Pancreas (tissue), 10 donors: Measurements from ENCODE around the gene PRLHR. TPM values are rescaled to one million over a fixed set of nuclear protein-coding genes. Genes with fewer than 3 reads are reported as not detected.

Experiments used
- ATAC-seq, 4 donors: fragments of 200-7000 bp; cut with Tn5 transposase; one replicate each; pipeline versions ENCODE4 v1.8.0 to v1.9.1; 2020; ENCODE audit warnings: mild to moderate bottlenecking in 4 of 4, moderate library complexity in 4 of 4
- DNase-seq, 6 donors: peaks; one replicate each; pipeline ENCODE4 v3.0.0-alpha.2; 2020
- FAIRE-seq: peaks from 2 replicates; lab custom pipeline; 2012; peaks lifted over from hg19 to GRCh38; lab: Jason Lieb, UNC
- H3K27ac ChIP-seq, 4 donors: fragments of 200-600 bp; sonication (generic); 1 replicate in 3 of 4; 2 replicates in 1 of 4; pipeline versions ENCODE4 v1.5.0 to v1.8.0; 2020
- H3K27me3 ChIP-seq, 4 donors: fragments of 200-600 bp; one replicate each; pipeline ENCODE4 v1.8.0; 2021
- H3K36me3 ChIP-seq, 3 donors: fragments of 200-600 bp; sonication (generic) in 1 of 3; one replicate each; pipeline versions ENCODE4 v1.5.0 to v1.8.0; 2020 to 2021
- H3K4me1 ChIP-seq, 3 donors: fragments of 200-600 bp; one replicate each; pipeline ENCODE4 v1.8.0; 2021
- H3K4me3 ChIP-seq, 4 donors: fragments of 200-600 bp; sonication (generic) in 2 of 4; one replicate each; pipeline versions ENCODE4 v1.5.0 to v1.8.0; 2020 to 2021
- H3K9me3 ChIP-seq, 4 donors: fragments of 200-600 bp; one replicate each; pipeline ENCODE4 v1.8.0; 2021
- WGBS, 2 donors: extraction: QIAGEN DNeasy Blood & Tissue Kit; methylation state at CpG; one replicate each; pipeline ENCODE4 v1.1.7; 2013; 5-methylcytosine and 5-hydroxymethylcytosine counted together
- intact Hi-C, 3 donors: fragments of 100-400 bp; cut with DNase I; formaldehyde crosslinking; loops; one replicate each; pipeline versions ENCODE4 v1.11.1 to v1.14.2; 2022
- polyA plus RNA-seq, 2 donors: library from polyadenylated mRNA; stranded (reverse); fragments of 200-250 nt; gene quantifications; one replicate each; pipeline ENCODE4 v1.2.3, GENCODE V29; 2013
- total RNA-seq, 6 donors: library from RNA; stranded (reverse); fragmentation: NEBNext Ultra II Directional in 4 of 6; extraction: Animal tissue kit (Norgen Biotek cat#: 25700) in 4 of 6; gene quantifications; one replicate each; pipeline versions ENCODE4 v1.2.1 to v1.2.4, GENCODE V29; 2021 to 2023
- TF ChIP-seq, protein P1 (sequence below), 4 donors: fragments of 200-600 bp; sonication (generic) in 3 of 4; IDR thresholded peaks; one replicate each; pipeline versions ENCODE4 v1.5.0 to v1.8.0; 2021; ENCODE audit warnings: antibody characterized with exemption in 4 of 4
- donor health status: healthy with polysubstance abuse.
- donor health status: DM: no; HTN: no; CAD: no; lungs with moderate emphysema.
- donor health status: DM: no; HTN: no; CAD: no.
- donor health status: control.
- donor health status: control.
- donor health status: Bipolar disorder and iron deficiency.
- donor health status: DM: yes; HTN: yes; CAD: no.
- donor health status: DM: no; HTN: no; CAD: no.
- donor health status: DM: no; HTN: no; CAD: no.
- donor health status: DM: yes; HTN: yes; CAD: no.

Gene PRLHR
- total and polyA plus RNA-seq, 8 donors: 0.04 to 0.80 (median 0.32) TPM; not detected in 2

DNA sequence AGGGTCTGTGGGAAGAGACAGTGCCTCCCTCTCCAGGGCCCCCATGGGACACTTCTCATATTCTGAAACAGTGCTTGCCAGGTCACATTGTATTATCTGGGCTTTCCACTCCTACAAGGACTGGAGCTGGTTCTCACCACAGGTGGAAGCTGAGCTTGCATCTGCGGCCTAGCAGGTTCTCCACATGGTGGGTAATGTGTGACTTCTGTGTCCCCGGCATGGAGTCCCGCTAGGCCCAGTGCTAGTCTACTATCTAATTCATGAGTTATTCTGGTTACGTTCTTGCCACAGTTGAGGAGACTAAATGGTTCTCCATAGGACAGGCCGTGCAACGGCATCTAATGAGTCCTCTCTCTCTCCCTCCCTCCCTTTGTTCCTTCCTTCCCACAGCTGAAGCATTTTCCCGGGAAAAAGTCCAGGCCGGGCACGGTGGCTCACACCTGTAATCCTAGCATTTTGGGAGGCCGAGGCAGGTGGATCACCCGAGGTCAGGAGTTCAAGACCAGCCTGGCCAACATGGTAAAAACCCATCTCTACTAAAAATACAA, 27.7 kb downstream of the PRLHR start:
- no peak for FAIRE-seq
- TF ChIP-seq, protein P1, sequence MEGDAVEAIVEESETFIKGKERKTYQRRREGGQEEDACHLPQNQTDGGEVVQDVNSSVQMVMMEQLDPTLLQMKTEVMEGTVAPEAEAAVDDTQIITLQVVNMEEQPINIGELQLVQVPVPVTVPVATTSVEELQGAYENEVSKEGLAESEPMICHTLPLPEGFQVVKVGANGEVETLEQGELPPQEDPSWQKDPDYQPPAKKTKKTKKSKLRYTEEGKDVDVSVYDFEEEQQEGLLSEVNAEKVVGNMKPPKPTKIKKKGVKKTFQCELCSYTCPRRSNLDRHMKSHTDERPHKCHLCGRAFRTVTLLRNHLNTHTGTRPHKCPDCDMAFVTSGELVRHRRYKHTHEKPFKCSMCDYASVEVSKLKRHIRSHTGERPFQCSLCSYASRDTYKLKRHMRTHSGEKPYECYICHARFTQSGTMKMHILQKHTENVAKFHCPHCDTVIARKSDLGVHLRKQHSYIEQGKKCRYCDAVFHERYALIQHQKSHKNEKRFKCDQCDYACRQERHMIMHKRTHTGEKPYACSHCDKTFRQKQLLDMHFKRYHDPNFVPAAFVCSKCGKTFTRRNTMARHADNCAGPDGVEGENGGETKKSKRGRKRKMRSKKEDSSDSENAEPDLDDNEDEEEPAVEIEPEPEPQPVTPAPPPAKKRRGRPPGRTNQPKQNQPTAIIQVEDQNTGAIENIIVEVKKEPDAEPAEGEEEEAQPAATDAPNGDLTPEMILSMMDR (IDR thresholded peaks at IDR 0.05): no peak
- no peaks in the 10 kb centered on the region for H3K9me3 ChIP-seq
- no peak for DNase-seq
- intact Hi-C loops: loop anchor here in 2 of 3 donors (5.0 to 10.0 kb wide), 2 partner anchors 155 to 237 kb away; no protein-coding TSS in a partner anchor
- ATAC-seq: no peak
- 55 to 58% methylated on average over 11 of the region's 11 CpGs for WGBS, 2 donors
- H3K27ac ChIP-seq: no peak overlapping the region
- no peaks in the 10 kb centered on the region for H3K4me1 ChIP-seq
- H3K27me3 ChIP-seq: no peaks in the 10 kb centered on the region
- H3K4me3 ChIP-seq: no peak overlapping the region
- no peaks in the 10 kb centered on the region for H3K36me3 ChIP-seq

DNA sequence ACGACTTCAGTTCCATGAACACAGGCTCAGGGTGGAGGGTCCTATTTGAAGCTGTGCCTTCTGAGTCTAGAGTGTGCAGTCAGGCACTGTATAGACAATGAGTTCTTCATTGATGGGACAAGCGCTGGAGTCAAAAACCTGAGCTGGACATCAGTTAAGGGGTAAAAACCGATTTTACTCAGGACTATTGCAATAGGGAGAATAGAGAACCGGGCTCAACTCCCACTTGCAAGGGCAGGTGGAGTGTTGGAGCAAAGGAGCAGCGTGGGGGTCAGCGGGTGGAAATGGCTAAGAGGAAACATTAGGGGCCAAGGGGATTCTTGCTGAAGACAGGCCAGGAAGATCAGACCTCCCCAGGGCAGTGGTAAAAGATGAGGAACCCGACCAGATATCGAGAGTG, 28.5 kb downstream of the PRLHR start:
- TF ChIP-seq, protein P1 (IDR thresholded peaks at IDR 0.05): no peak
- H3K27me3 ChIP-seq: no peaks in the 10 kb centered on the region
- H3K4me1 ChIP-seq: no peaks in the 10 kb centered on the region
- H3K4me3 ChIP-seq: no peak overlapping the region
- 74 to 75% methylated on average over 8 of the region's 8 CpGs for WGBS, 2 donors
- H3K9me3 ChIP-seq: no peaks in the 10 kb centered on the region
- FAIRE-seq (no peak), ATAC-seq (no peak), DNase-seq (no peak)
- H3K36me3 ChIP-seq: no peaks in the 10 kb centered on the region
- no peak overlapping the region for H3K27ac ChIP-seq
- intact Hi-C loops: loop anchor here in 2 of 3 donors (5.0 to 10.0 kb wide), 2 partner anchors 155 to 238 kb away; no protein-coding TSS in a partner anchor

DNA sequence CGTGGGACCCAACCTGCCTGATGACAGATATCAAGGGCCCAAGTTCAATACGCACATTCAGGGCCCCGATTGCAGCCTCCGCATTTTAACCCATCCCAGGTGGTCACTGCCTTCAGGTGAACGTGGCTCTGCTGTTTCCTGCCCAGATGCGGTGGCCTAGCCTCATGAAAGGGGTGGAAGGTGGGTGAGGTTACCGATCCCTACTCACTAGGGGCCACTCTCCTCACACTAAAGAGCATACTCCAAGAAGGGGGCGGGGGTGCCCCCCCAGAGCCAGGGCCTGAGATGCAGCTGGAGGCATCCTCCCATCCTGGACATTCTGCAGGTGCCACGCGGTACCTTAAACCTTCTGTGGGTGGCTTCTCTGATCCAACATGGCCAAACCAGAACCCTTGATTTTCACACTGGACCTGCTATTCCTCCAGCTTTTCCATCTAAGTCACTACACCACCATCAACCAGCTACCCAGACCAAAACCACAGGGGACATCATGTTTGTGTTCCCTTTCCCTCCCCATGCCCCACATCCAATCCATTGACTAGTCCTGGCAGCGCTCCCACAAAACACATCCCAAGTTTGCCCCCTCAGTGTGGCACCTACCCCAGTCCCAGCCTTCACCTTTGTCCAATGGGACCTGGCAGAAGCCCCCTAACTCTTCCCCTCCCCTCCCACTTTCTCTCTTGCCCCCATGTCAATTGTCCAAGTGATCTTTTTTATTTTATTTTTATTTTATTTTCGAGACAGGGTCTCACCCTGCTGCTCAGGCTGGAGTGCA, 30.0 kb downstream of the PRLHR start:
- no peak for FAIRE-seq
- H3K4me1 ChIP-seq: no peaks in the 10 kb centered on the region
- H3K27ac ChIP-seq: no peak overlapping the region
- no peaks in the 10 kb centered on the region for H3K27me3 ChIP-seq
- TF ChIP-seq, protein P1 (IDR thresholded peaks at IDR 0.05): no peak
- H3K36me3 ChIP-seq: no peaks in the 10 kb centered on the region
- ATAC-seq: no peak
- H3K9me3 ChIP-seq: no peaks in the 10 kb centered on the region
- 84 to 90% methylated on average over 12 of the region's 12 CpGs for WGBS, 2 donors
- H3K4me3 ChIP-seq: no peak overlapping the region
- intact Hi-C loops: loop anchor here in 2 of 3 donors (5.0 to 10.0 kb wide), 2 partner anchors 157 to 239 kb away; no protein-coding TSS in a partner anchor
- DNase-seq: no peak

DNA sequence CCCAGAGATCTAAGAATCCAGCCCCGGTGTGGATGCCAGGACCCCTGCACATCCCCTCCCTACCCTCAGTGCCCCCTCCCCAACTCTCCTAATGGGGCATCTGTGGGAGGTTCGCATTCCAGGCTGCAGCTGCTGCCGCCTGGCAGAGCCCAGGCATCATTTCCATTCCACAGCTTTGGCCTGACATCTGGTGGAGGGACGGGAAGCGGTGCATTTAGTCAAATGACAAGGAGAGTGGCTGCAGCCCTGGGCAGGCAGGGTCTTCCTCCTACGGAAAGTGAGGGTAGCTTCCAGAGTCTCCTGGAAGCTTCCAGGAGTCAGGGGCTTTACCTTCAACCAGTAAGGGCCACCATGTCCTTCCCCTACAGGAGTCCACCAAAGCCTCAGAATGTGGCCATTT, 30.8 kb downstream of the PRLHR start:
- WGBS, 2 donors: 63 to 67% methylated on average over 6 of the region's 6 CpGs
- TF ChIP-seq, protein P1 (IDR thresholded peaks at IDR 0.05): no peak
- DNase-seq: no peak
- no peaks in the 10 kb centered on the region for H3K4me1 ChIP-seq
- ATAC-seq: no peak
- peaks cover 0 to 4% (median 0%) of the 10 kb centered on the region in 3 donors for H3K36me3 ChIP-seq
- H3K9me3 ChIP-seq: no peaks in the 10 kb centered on the region
- no peak overlapping the region for H3K27ac ChIP-seq
- no peak overlapping the region for H3K4me3 ChIP-seq
- intact Hi-C loops: loop anchor here in 2 of 3 donors (5.0 to 10.0 kb wide), 2 partner anchors 158 to 240 kb away; no protein-coding TSS in a partner anchor
- H3K27me3 ChIP-seq: no peaks in the 10 kb centered on the region
- FAIRE-seq: no peak
